ENCODE data around the gene ME3.

GRCh38 chr11:86550757-86551156 lies 121.7 kb downstream of the ME3 start:
- TF ChIP-seq CTCF (IDR thresholded peaks at IDR 0.05): no peak
- no peak for TF ChIP-seq POLR2A (IDR thresholded peaks at IDR 0.05)
